ENCODE measurements around the gene MAPKAP1.

DNA sequence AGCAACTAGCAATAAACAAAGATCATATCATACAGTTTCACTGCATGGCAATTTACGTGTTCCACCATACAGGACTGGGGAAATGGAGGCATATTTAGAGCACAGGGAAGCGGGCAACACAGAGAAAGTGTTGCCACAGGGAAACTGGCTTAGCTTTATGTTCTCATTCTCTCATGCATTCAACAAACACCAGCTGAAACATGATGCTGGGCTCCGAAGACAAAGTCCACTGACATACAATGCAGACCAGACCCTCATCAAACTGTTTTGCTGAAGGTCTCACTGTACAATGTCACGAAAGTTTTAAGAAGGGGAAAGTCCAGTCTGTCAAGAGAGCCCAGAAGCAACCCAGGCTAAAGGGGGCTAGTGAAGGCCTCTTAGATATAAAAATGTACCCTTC is 115.1 kb downstream of the MAPKAP1 start:
- TF ChIP-seq, protein P1, sequence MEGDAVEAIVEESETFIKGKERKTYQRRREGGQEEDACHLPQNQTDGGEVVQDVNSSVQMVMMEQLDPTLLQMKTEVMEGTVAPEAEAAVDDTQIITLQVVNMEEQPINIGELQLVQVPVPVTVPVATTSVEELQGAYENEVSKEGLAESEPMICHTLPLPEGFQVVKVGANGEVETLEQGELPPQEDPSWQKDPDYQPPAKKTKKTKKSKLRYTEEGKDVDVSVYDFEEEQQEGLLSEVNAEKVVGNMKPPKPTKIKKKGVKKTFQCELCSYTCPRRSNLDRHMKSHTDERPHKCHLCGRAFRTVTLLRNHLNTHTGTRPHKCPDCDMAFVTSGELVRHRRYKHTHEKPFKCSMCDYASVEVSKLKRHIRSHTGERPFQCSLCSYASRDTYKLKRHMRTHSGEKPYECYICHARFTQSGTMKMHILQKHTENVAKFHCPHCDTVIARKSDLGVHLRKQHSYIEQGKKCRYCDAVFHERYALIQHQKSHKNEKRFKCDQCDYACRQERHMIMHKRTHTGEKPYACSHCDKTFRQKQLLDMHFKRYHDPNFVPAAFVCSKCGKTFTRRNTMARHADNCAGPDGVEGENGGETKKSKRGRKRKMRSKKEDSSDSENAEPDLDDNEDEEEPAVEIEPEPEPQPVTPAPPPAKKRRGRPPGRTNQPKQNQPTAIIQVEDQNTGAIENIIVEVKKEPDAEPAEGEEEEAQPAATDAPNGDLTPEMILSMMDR (IDR thresholded peaks at IDR 0.05), result no peak
- TF ChIP-seq POLR2AphosphoS5 (IDR thresholded peaks at IDR 0.05), result no peak

Measured in suprapubic skin (tissue), 3 donors.